ENCODE results near the gene LRPAP1. TPM values are rescaled to one million over a fixed set of nuclear protein-coding genes. Genes with fewer than 3 reads are reported as not detected.

The LRPAP1 gene
- polyA plus RNA-seq, 1 donor (not counting 4 experiments of a cell fraction or from before 2014, with no cell fraction given): 121 TPM

GRCh38 chr4:3533423-3533820 is 1.2 kb upstream of the LRPAP1 start:
- H3K4me1 ChIP-seq (ENCODE audit: control insufficient read depth, extremely low read depth, insufficient read depth, low read length): peaks cover 9% of the 10 kb centered on the region
- no peaks in the 10 kb centered on the region for H3K27me3 ChIP-seq (ENCODE audit: control insufficient read depth, extremely low read depth, insufficient read depth, low read length)
- H2AFZ ChIP-seq (ENCODE audit: control insufficient read depth, low read length): no peak overlapping the region
- dilution Hi-C loops (cut with MboI; ENCODE audit: extremely low pct_ligation_motif_present, low sequenced_read_pairs): no loop called here
- H4K20me1 ChIP-seq (ENCODE audit: control insufficient read depth, extremely low read depth, insufficient read depth, low read length): peaks cover 12% of the 10 kb centered on the region
- H3K27ac ChIP-seq (ENCODE audit: control insufficient read depth, insufficient read depth, low read length): no peak overlapping the region
- FAIRE-seq (no peak), DNase-seq (ENCODE audit: low read depth, low spot score) (no peak)
- no peaks in the 10 kb centered on the region for H3K9me1 ChIP-seq (ENCODE audit: control insufficient read depth, extremely low read depth, insufficient read depth, low read length)
- H3K4me2 ChIP-seq (ENCODE audit: control insufficient read depth, extremely low read depth, insufficient read depth, low read depth, low read length): no peak overlapping the region
- H3K4me3 ChIP-seq (ENCODE audit: control insufficient read depth in 2 of 3, extremely low read depth in 1 of 3, insufficient read depth in 2 of 3, low read depth in 1 of 3, low read length in 3 of 3): no peak overlapping the region
- no peak for TF ChIP-seq EZH2 (IDR thresholded peaks at IDR 0.05; ENCODE audit: low read length)
- TF ChIP-seq CTCF (optimal IDR thresholded peaks at IDR 0.05 in 1 of 3, IDR thresholded peaks at IDR 0.05 in 1 of 3, conservative IDR thresholded peaks at IDR 0.05 in 1 of 3; ENCODE audit: extremely low read depth in 1 of 3, insufficient read depth in 2 of 3, low read length in 3 of 3): no peak
- no peak overlapping the region for H3K9ac ChIP-seq (ENCODE audit: control insufficient read depth, extremely low read depth, insufficient read depth, low read length)
- peaks cover 32% of the 10 kb centered on the region for H3K79me2 ChIP-seq (ENCODE audit: control insufficient read depth, insufficient read depth, low read length)
- peaks cover 9 to 12% of the 10 kb centered on the region in 2 experiments for H3K36me3 ChIP-seq (ENCODE audit: control insufficient read depth in 2 of 2, extremely low read depth in 1 of 2, insufficient read depth in 2 of 2, low read length in 2 of 2)
- H3K9me3 ChIP-seq (ENCODE audit: control insufficient read depth, low read depth, low read length): no peaks in the 10 kb centered on the region

- Histone ChIP-seq H3K27me3 (ENCODE audit: control insufficient read depth, extremely low read depth, insufficient read depth, low read length) (no peaks in the 10 kb centered on the region), H3K4me3 (ENCODE audit: control insufficient read depth in 2 of 3, extremely low read depth in 1 of 3, insufficient read depth in 2 of 3, low read depth in 1 of 3, low read length in 3 of 3) (peak overlapping the region; percentile 60 to 92 (median 62)), H4K20me1 (ENCODE audit: control insufficient read depth, extremely low read depth, insufficient read depth, low read length) (peaks cover 12% of the 10 kb centered on the region), H3K9ac (ENCODE audit: control insufficient read depth, extremely low read depth, insufficient read depth, low read length) (no peak overlapping the region), H3K36me3 (ENCODE audit: control insufficient read depth in 2 of 2, extremely low read depth in 1 of 2, insufficient read depth in 2 of 2, low read length in 2 of 2) (peaks cover 9 to 12% of the 10 kb centered on the region in 2 experiments), H3K4me2 (ENCODE audit: control insufficient read depth, extremely low read depth, insufficient read depth, low read depth, low read length) (peak overlapping the region; percentile 94), H3K4me1 (ENCODE audit: control insufficient read depth, extremely low read depth, insufficient read depth, low read length) (peaks cover 9% of the 10 kb centered on the region), H2AFZ (ENCODE audit: control insufficient read depth, low read length) (peak overlapping the region; percentile 88), H3K27ac (ENCODE audit: control insufficient read depth, insufficient read depth, low read length) (no peak overlapping the region), H3K79me2 (ENCODE audit: control insufficient read depth, insufficient read depth, low read length) (peaks cover 37% of the 10 kb centered on the region), H3K9me1 (ENCODE audit: control insufficient read depth, extremely low read depth, insufficient read depth, low read length) (no peaks in the 10 kb centered on the region), H3K9me3 (ENCODE audit: control insufficient read depth, low read depth, low read length) (no peaks in the 10 kb centered on the region)
- dilution Hi-C loops (cut with MboI; ENCODE audit: extremely low pct_ligation_motif_present, low sequenced_read_pairs): no loop called here
- TF ChIP-seq EZH2 (IDR thresholded peaks at IDR 0.05; ENCODE audit: low read length): no peak
- DNase-seq (ENCODE audit: low read depth, low spot score): no peak
- FAIRE-seq: no peak
These were observed 665 bp upstream of the LRPAP1 start for GRCh38 chr4:3532751-3533422.

Data from keratinocyte (primary cell).